ENCODE results near the gene APOA5. TPM values are rescaled to one million over a fixed set of nuclear protein-coding genes. Genes with fewer than 3 reads are reported as not detected.

APOA5 gene
- total and polyA plus RNA-seq, 2 donors (not counting 3 experiments of a cell fraction or from before 2014, with no cell fraction given): not detected

- no peaks in the 10 kb centered on the region for H3K27me3 ChIP-seq (ENCODE audit: control insufficient read depth in 2 of 2, insufficient read depth in 2 of 2, low read length in 2 of 2)
- intact Hi-C loops (cut with micrococcal nuclease) (no loop called here), dilution Hi-C loops (cut with MboI; ENCODE audit: extremely low pct_ligation_motif_present, low sequenced_read_pairs) (no loop called here)
- CTCF ChIA-PET: interaction anchor here (3.6 to 3.7 kb wide), 2 partner anchors 13 to 32 kb away, joined by 22 to 30 read pairs; partner anchors contain the start of genes APOA1 and APOA5
- POLR2A ChIA-PET: no interaction called here
- no peak within 1 kb of the TSS for H3K4me2 ChIP-seq (ENCODE audit: insufficient read depth, low read length)
- H3K36me3 ChIP-seq (ENCODE audit: control insufficient read depth in 2 of 2, extremely low read depth in 1 of 2, insufficient read depth in 2 of 2, low read length in 2 of 2): no peaks in the 10 kb centered on the region
- no peak within 1 kb of the TSS for H2AFZ ChIP-seq (ENCODE audit: low read depth, low read length)
- TF ChIP-seq JUN (IDR thresholded peaks at IDR 0.05; ENCODE audit: borderline replicate concordance, insufficient read depth, insufficient read length, low read depth) (no peak), FOS (IDR thresholded peaks at IDR 0.05; ENCODE audit: borderline replicate concordance, insufficient read depth, low read length) (no peak), MAX (IDR thresholded peaks at IDR 0.05; ENCODE audit: insufficient read depth, insufficient read length) (no peak), GATA2 (IDR thresholded peaks at IDR 0.05; ENCODE audit: insufficient read depth, insufficient read length, low read depth, low read length) (no peak), POLR2AphosphoS5 (IDR thresholded peaks at IDR 0.05; ENCODE audit: insufficient read depth, low read depth, low read length) (no peak), POLR2A (IDR thresholded peaks at IDR 0.05; ENCODE audit: low read depth, low read length) (no peak), MYC (IDR thresholded peaks at IDR 0.05; ENCODE audit: low read depth, low read length) (no peak), EZH2 (IDR thresholded peaks at IDR 0.05; ENCODE audit: borderline replicate concordance, low read depth, low read length, severe bottlenecking) (no peak)
- TF ChIP-seq, protein P1, sequence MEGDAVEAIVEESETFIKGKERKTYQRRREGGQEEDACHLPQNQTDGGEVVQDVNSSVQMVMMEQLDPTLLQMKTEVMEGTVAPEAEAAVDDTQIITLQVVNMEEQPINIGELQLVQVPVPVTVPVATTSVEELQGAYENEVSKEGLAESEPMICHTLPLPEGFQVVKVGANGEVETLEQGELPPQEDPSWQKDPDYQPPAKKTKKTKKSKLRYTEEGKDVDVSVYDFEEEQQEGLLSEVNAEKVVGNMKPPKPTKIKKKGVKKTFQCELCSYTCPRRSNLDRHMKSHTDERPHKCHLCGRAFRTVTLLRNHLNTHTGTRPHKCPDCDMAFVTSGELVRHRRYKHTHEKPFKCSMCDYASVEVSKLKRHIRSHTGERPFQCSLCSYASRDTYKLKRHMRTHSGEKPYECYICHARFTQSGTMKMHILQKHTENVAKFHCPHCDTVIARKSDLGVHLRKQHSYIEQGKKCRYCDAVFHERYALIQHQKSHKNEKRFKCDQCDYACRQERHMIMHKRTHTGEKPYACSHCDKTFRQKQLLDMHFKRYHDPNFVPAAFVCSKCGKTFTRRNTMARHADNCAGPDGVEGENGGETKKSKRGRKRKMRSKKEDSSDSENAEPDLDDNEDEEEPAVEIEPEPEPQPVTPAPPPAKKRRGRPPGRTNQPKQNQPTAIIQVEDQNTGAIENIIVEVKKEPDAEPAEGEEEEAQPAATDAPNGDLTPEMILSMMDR (IDR thresholded peaks at IDR 0.05; ENCODE audit: extremely low read depth in 1 of 2, insufficient read depth in 1 of 2, low read depth in 1 of 2, low read length in 2 of 2): no peak
- H3K9me1 ChIP-seq (replicated peaks; ENCODE audit: control insufficient read depth, extremely low read depth, insufficient read depth, low read length): no peaks in the 10 kb centered on the region
- no peaks in the 10 kb centered on the region for H3K9me3 ChIP-seq (replicated peaks; ENCODE audit: control insufficient read depth, insufficient read depth, low read length)
- H4K20me1 ChIP-seq (replicated peaks; ENCODE audit: control insufficient read depth, extremely low read depth, insufficient read depth, low read length): no peaks in the 10 kb centered on the region
- no peak for FAIRE-seq
- no peak within 1 kb of the TSS for H3K4me3 ChIP-seq (replicated peaks in 1 of 3; ENCODE audit: insufficient read depth in 1 of 3, low read depth in 1 of 3, low read length in 3 of 3)
- no peak within 1 kb of the TSS for H3K9ac ChIP-seq (replicated peaks; ENCODE audit: extremely low read depth, insufficient read depth, low read length)
- no peaks in the 10 kb centered on the region for H3K4me1 ChIP-seq (ENCODE audit: control insufficient read depth, extremely low read depth, insufficient read depth, low read length)
- no TSS peak for BruUV-seq (replicated peaks)
- H3K79me2 ChIP-seq (ENCODE audit: control insufficient read depth, insufficient read depth, low read length): no peaks in the 10 kb centered on the region
- DNase-seq (ENCODE audit: low read depth, low spot score): no peak
- H3K27ac ChIP-seq (ENCODE audit: insufficient read depth, low read depth, low read length): no peak within 1 kb of the TSS
Observed at GRCh38 chr11:116823031-116823843, 31.6 kb upstream of the APOA5 start, which contains the start of gene APOA4. TSS of gene APOA4 (minus strand) at chr11:116823304. CDS start at chr11:116823191, 113 bp downstream.
